HT-29 (cell line): ENCODE data around the gene GUK1. TPM values are rescaled to one million over a fixed set of nuclear protein-coding genes. Genes with fewer than 3 reads are reported as not detected.
"Not testable (repeated sequence)": the region's sequence is repeated elsewhere in the genome, so short reads cannot be mapped to it uniquely, and the experiment has no call there.

Experiments used
- DNase-seq: peaks from one replicate; pipeline ENCODE4 v3.0.0-alpha.2; 2015; ENCODE audit warnings: low spot score
- total RNA-seq: library from RNA; depleted of rRNA; stranded (reverse); fragments of >200 nt; shearing (Covaris generic); gene quantifications from 2 replicates; pipeline ENCODE4 v1.2.3, GENCODE V29; 2014

The GUK1 gene
- total RNA-seq, 1 experiment from 2014 or later = 608 TPM

GRCh38 chr1:228176024-228176395, 35.9 kb downstream of the GUK1 start:
- DNase-seq = no peak

- no peak for DNase-seq
Observed at GRCh38 chr1:228176461-228177182, 36.5 kb downstream of the GUK1 start.

- DNase-seq = no peak
Observed at GRCh38 chr1:228177183-228177475, 37.0 kb downstream of the GUK1 start.

- DNase-seq = no peak
Observed at GRCh38 chr1:228177721-228178710, 37.9 kb downstream of the GUK1 start.

- no peak for DNase-seq
Observed at GRCh38 chr1:228178737-228179684, 38.9 kb downstream of the GUK1 start.

GRCh38 chr1:228180271-228180958, 40.3 kb downstream of the GUK1 start:
- DNase-seq = peak; percentile 35

GRCh38 chr1:228180959-228181644, 41.0 kb downstream of the GUK1 start:
- no peak for DNase-seq

GRCh38 chr1:228181645-228182034, 41.6 kb downstream of the GUK1 start:
- no peak for DNase-seq

- DNase-seq = no peak
Observed at GRCh38 chr1:228182296-228183030, 42.4 kb downstream of the GUK1 start.

- DNase-seq = no peak
Observed at GRCh38 chr1:228184152-228184551, 44.1 kb downstream of the GUK1 start.

- no peak for DNase-seq
Observed at GRCh38 chr1:228185641-228185965, 45.5 kb downstream of the GUK1 start.

GRCh38 chr1:228188249-228188648, 48.2 kb downstream of the GUK1 start:
- not testable (repeated sequence) for DNase-seq

- no peak for DNase-seq
Observed at GRCh38 chr1:228190182-228190581, 50.1 kb downstream of the GUK1 start.

GRCh38 chr1:228190778-228191177, 50.7 kb downstream of the GUK1 start:
- DNase-seq = no peak

GRCh38 chr1:228194436-228194835, 54.4 kb downstream of the GUK1 start:
- DNase-seq = no peak

GRCh38 chr1:228194921-228195812, 55.1 kb downstream of the GUK1 start:
- DNase-seq = no peak

- DNase-seq = no peak
Observed at GRCh38 chr1:228197555-228198147, 57.6 kb downstream of the GUK1 start.
